ENCODE results near the gene CSKMT.

- TF ChIP-seq, protein P1, sequence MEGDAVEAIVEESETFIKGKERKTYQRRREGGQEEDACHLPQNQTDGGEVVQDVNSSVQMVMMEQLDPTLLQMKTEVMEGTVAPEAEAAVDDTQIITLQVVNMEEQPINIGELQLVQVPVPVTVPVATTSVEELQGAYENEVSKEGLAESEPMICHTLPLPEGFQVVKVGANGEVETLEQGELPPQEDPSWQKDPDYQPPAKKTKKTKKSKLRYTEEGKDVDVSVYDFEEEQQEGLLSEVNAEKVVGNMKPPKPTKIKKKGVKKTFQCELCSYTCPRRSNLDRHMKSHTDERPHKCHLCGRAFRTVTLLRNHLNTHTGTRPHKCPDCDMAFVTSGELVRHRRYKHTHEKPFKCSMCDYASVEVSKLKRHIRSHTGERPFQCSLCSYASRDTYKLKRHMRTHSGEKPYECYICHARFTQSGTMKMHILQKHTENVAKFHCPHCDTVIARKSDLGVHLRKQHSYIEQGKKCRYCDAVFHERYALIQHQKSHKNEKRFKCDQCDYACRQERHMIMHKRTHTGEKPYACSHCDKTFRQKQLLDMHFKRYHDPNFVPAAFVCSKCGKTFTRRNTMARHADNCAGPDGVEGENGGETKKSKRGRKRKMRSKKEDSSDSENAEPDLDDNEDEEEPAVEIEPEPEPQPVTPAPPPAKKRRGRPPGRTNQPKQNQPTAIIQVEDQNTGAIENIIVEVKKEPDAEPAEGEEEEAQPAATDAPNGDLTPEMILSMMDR (IDR thresholded peaks at IDR 0.05) = no peak
- TF ChIP-seq POLR2A (IDR thresholded peaks at IDR 0.05) = no peak
These were observed 11.6 kb downstream of the CSKMT start for GRCh38 chr11:62676698-62677097.
